ENCODE results near the gene ABR. TPM values are rescaled to one million over a fixed set of nuclear protein-coding genes. Genes with fewer than 3 reads are reported as not detected.
"Not testable (repeated sequence)": the region's sequence is repeated elsewhere in the genome, so short reads cannot be mapped to it uniquely, and the experiment has no call there.

ABR gene
- polyA plus RNA-seq, 1 donor = 32.7 TPM

DNA sequence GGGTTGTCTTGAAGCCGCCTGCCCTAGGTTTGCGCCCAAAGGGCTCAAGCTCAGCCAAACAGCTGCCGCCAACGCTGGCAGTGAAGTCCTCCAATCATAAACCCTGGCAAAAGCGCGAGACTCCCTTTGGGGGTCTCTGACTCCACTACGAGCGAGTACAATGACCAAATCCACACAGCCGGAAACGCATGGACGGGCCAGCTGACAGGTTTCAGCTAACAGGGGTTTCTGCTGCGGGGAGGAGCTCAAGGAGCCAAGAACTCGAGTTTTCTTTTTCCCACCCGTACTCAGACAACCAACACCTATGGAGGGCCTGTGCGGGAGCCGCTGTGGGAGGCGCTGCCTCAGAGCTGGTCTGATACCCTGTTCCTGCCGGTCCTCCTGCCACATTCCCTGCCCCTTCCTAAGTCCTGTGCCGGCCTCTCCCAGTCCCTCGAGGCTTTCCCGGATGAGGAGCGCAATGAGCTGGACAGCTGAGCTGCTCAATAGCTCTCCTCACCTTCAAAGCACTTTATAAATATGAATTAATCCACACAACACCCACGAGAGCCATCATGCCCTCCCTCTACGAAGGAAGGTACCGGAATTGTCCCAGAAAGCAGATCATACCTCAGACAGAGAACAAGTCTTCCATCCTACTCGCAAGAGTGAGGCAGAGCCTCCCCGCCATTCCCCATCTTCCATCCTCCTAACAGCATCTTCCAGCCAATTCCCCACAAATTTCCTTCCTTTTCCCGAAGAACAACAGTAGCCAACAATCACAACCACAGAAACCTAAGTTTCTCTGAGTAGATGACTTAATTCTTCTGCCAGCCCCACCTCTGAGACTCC lies 6.1 kb downstream of the ABR start:
- no peak for DNase-seq

GRCh38 chr17:1171953-1172352 lies 7.8 kb downstream of the ABR start:
- no peak for DNase-seq

- DNase-seq = no peak
Measured at GRCh38 chr17:1170739-1171138, 9.0 kb downstream of the ABR start.

DNA sequence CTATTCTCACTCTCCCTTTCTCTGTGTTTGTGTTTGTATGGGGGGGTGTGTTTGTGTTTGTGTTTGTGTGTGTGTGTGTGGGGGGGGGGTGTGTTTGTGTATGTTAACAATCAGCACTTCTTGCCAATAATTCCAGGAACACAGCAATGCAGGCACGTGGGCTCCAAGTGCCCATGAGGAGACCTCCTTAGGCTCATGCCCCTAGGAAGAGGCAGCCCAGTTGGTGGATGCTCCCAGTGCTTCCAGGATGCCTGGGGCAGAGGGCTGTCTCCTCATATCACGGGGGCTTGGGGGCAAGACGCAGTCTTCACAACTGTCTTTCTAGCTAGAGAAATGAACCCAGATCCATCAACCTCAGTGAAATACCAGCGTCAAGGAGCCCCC lies 9.9 kb downstream of the ABR start:
- DNase-seq = no peak

GRCh38 chr17:1169221-1169928 lies 10.4 kb downstream of the ABR start:
- DNase-seq = no peak

- DNase-seq = no peak
Measured at GRCh38 chr17:1168533-1169220, 11.1 kb downstream of the ABR start.

- DNase-seq = no peak
Measured at GRCh38 chr17:1166276-1166675, 13.5 kb downstream of the ABR start.

- DNase-seq = no peak
Measured at GRCh38 chr17:1165836-1166235, 13.9 kb downstream of the ABR start.

DNA sequence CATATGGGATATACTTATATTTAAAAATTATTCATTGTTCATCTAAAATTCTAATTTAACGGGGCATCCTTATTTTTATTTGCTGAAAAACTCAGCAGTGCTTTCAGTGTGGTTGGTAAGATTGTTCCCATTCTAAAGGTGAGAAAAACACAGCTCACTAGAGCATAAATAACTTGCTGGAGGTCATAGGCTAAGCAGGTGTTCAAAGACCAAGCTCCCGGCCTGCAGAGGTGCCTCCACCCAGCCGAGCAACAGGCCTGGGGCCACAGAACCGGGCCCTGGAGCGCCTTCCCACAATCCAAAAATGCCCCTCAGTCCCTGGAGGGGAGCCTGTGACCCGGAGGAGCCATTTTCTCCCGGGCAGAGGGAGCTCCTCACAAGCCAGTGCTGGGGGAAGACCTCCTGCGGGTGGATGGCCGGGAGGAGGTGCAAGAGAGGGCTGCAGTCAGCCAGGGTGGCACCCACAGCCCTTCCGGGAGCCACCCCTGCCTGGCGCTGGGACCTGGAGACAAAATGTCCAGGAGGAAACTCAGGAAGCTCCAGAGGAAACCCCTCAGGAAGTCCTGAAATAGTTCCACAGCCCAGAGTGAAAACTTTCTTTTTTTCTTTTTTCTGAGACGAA lies 14.7 kb downstream of the ABR start:
- no peak for DNase-seq

DNA sequence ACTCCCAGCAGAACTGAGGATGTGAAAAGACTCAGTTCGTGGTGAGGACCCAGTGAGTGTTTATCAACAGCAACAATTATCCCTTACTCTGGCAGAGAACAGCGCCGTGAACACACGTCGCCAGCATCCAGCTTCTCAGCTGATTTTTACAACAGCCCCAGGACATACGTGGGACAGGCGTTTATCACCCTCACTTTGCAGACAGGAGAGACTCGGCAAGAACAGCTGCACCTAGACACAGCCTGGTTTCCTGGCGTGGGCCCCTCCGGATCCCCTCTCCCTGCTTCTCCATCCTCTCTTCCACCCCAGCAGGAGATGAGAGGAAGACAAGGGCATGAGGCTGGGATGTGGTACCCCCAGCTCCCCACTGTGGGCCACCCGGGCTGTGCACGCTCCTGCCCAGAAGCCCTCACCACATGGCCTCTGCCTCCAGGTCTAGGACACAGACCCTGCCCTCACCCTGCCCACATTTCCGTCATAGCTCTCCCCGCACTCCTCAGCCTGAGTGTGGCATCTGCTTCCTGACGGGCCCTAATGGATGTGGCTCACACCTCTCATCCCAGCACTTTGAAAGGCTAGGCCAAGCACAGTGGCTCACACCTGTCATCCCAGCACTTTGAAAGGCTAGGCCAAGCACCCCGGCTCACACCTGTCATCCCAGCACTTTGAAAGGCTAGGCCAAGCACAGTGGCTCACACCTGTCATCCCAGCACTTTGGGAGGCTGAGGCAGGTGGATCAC lies 17.5 kb downstream of the ABR start:
- no peak for DNase-seq

GRCh38 chr17:1160591-1161390 lies 19.0 kb downstream of the ABR start:
- no peak for DNase-seq

DNA sequence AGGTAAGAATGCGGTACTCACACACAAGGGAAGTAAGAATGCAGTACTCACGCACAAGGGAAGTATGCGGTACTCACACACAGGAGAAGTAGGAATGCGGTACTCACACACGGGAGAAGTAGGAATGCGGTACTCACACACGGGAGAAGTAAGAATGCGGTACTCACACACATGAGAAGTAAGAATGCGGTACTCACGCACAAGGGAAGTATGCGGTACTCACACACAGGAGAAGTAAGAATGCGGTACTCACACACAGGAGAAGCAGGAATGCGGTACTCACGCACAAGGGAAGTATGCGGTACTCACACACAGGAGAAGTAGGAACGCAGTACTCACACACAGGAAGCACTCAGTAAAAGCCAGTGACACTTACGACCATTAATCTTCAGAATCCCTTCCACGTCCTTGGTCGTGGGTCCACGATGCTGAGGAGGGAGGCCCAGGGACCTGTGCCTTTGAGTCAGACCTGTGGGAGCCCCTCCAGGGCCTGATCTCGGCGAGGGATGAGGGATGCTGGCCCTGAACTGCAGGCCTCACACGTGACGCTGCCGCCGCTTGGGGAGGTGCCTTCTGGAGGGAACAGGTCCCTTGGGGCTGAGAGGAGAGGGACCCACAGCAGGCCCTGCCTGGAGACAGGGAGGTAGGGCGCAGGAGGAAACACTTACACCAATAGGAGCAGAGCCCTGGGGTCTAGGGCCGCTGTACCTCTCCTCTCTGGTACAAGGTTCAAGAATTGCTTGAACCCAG lies 20.2 kb downstream of the ABR start:
- no peak for DNase-seq

GRCh38 chr17:1158879-1159278 lies 20.9 kb downstream of the ABR start:
- DNase-seq = no peak

DNA sequence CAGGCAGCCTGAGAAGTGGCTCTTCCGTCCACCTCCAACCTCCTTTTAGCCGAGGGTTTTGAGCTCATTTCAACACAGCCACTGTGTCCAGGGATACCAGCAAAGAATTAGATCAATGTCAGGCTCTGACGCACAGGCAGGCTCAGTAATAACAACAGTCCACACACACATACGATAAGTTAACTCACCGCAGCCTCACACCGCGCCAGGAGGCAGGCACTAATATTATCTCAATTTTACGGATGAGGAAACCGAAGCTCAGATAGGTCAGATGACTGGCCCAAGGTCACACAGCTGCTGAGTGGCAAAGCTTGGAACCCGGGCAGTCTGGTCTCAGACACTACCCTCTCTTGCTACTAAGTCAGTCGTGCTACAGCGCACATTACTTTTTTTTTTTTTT lies 22.9 kb downstream of the ABR start:
- DNase-seq = no peak

DNA sequence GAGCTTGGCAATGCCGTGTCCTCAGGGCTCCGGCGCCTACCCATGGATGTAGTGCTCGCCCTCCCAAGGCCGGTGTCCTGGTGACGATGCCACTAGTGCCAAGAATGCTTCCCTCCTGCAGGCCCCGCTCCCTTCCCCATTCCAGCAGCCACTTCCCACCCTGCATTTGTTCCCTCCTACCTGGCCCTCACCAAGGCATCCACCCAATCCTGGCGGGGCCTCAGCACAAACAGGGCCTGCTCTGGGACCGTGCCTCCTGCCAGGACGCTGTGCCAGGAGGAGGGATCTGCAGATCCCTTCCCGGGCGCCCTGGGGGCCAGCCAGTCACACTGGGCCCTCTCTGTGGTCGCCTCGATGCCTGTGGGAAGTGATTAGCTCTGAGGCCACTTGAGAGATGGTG lies 25.1 kb downstream of the ABR start:
- no peak for DNase-seq

DNA sequence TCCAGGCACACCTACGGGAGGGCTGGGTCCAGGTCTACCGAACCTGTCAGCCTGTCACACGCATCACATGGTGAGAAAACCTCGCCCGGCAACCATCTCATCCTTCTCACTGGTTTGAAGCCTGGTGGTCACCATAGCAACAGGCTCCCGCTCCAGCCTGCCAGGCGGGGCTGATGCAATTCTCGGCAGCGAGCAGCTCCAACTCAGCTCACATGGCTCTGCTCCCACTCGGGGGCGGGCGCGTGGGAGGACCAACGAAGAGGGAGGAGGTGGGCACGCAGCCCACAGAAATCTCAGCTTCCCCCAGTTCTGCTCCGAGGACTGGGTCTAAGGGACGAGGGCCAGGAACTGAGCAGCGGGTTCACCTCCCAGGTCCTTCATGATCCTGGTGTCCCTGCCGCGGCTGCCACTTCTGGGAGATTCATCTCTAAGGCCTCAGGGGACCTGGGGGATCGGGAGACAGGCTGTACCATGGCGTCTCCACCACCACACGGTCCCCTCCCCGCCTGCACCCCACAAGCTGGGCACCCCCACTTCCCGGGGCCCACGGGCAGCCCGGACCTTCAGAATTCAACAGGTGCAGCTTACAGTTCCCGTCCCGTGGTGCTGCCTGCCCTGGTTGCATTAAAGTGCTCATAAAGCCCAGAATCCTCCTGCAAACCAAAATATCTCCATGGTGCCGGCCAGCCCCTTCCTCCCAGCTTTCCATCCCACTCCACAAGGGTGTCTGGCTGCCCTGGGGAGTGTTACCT lies 25.8 kb downstream of the ABR start:
- peak; percentile 70 for DNase-seq

DNA sequence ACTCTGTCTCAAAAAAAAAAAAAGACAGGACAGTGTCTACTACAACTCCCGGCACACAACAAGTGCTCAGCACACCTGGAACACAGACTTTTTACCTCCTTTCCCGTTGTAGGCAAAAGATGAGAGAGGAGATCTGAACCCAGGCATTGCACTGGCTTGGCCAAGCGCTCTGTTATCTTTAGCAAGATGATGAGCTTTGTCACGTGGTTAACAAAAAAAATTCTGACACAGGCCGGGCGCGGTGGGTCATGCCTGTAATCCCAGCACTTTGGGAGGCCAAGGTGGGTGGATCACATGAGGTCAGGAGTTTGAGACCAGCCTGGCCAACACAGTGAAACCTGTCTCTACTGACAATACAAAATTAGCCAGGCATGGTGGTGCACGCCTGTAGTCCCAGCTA lies 27.2 kb downstream of the ABR start:
- not testable (repeated sequence) for DNase-seq

DNA sequence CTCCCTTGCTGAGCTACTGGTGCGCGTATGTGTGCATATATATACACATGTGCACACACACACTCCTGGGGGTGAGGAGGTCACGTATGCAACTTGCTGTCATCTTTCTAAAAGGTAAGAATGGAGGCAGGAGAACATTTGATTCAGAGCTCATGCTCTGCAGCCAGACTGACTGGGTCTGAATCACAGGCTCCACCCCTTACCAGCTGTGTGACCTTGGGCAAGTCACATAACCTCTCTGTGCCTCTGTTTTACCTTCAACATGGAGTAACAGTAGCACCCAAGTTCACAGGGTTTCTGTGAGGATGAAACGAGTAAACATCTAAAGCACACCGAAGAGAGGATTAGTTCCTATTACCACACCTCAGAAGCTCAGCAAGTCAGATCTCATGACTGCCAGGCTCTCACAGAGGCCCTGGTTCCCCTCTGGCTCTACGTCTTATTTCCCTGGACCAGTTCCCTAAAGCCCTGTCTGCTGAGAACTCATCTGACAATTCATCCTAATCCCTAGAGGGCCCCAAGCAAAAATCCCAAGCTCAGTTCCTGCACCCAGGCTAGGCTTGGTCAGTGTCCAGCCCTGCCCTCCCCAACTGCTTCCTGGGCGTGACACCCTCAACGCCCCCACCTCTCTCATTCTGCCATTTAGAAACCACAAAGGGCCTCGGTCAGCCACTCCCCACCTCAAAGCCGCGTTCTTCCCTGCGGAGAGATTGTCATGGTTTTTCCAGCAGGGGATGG lies 28.7 kb downstream of the ABR start:
- no peak for DNase-seq

DNA sequence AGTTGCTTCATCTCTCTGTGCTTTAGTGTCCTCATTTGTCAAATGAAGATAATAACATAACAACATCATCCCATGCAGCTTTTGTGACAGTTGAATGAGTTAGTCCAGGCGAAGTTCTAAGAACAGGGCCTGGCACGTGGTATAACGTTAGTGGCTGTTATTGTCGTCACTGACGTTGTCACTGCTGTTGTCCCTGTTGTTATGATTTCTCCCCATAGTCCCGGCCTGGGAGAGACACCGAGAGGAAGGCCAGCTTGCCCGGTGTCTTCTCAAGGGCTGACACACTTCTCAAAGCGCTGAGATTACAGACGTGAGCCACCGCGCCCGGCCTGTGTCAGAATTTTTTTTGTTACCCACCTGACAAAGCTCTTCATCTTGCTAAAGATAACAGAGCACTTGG lies 29.9 kb downstream of the ABR start:
- DNase-seq = no peak
